Prostate gland (tissue), 2 donors: ENCODE measurements around the gene DNPH1. TPM values are rescaled to one million over a fixed set of nuclear protein-coding genes. Genes with fewer than 3 reads are reported as not detected.
A peak's percentile ranks its signal among the peaks of the same experiment; 100 is the strongest.

Experiments used
- DNase-seq: peaks from one replicate; pipeline ENCODE4 v3.0.0-alpha.2; 2019; ENCODE audit warnings: low spot score
- H3K27ac ChIP-seq, 2 donors: fragments of 200-600 bp; sonication (generic); 2 replicates each; pipeline ENCODE4 v1.5.1; 2017 to 2019
- H3K27me3 ChIP-seq: fragments of 200-600 bp; sonication (generic); replicated peaks from 2 replicates; pipeline ENCODE4 v1.5.1; 2019; ENCODE audit not compliant: insufficient read depth
- H3K36me3 ChIP-seq, 2 donors: fragments of 200-600 bp; sonication (generic); 1 replicate in 1 of 2; 2 replicates in 1 of 2; pipeline versions ENCODE4 v1.5.1 to v1.8.1; 2017 to 2019
- H3K4me1 ChIP-seq: fragments of 200-600 bp; sonication (generic); replicated peaks from 2 replicates; pipeline ENCODE4 v1.5.1; 2019
- H3K4me3 ChIP-seq, 2 donors: fragments of 200-600 bp; sonication (generic); 2 replicates each; pipeline ENCODE4 v1.5.1; 2017 to 2019
- H3K9me3 ChIP-seq: fragments of 200-600 bp; sonication (generic); 2 replicates; pipeline ENCODE4 v1.5.1; 2017
- CTCF ChIP-seq, 4 experiments: fragments of 200-600 bp in 2 of 4; fragments of 450-650 bp in 2 of 4; sonication (generic) in 2 of 4; IDR thresholded peaks; 1 replicate in 3 of 4; 2 replicates in 1 of 4; pipeline ENCODE4 v1.5.1; 2016 to 2019; ENCODE audit warnings: antibody characterized with exemption in 4 of 4, mild to moderate bottlenecking in 2 of 4, moderate library complexity in 2 of 4
- POLR2A ChIP-seq: fragments of 450-650 bp; IDR thresholded peaks from one replicate; pipeline ENCODE4 v1.6.1; 2016; ENCODE audit warnings: antibody characterized with exemption, mild to moderate bottlenecking
- POLR2AphosphoS5 ChIP-seq: sonication (generic); formaldehyde crosslinking; IDR thresholded peaks from one replicate; pipeline ENCODE4 v1.6.1; 2017; ENCODE audit warnings: antibody characterized with exemption
- WGBS: methylation state at CpG from one replicate; pipeline ENCODE4 v1.1.5; 2018; 5-methylcytosine and 5-hydroxymethylcytosine counted together
- intact Hi-C: fragments of 100-400 bp; cut with DNase I; formaldehyde crosslinking; loops from one replicate; pipeline ENCODE4 v1.14.2; 2022
- total RNA-seq, 2 donors: library from RNA; depleted of rRNA; stranded (reverse); fragments of >200 nt; gene quantifications; one replicate each; pipeline ENCODE4 v1.1.0, GENCODE V29; 2016

Gene DNPH1
- total RNA-seq, 2 donors from 2014 or later, result 40.3 to 138 TPM

- Histone ChIP-seq H3K4me1 (no peaks in the 10 kb centered on the region), H3K27ac (no peak overlapping the region), H3K9me3 (no peaks in the 10 kb centered on the region), H3K27me3 (peaks cover 5% of the 10 kb centered on the region), H3K4me3 (peak overlapping the region; percentile 7 to 26), H3K36me3 (no peaks in the 10 kb centered on the region)
- intact Hi-C loops, result no loop called here
- peak; percentile 48 for DNase-seq
- TF ChIP-seq POLR2AphosphoS5 (peak; percentile 48), CTCF (IDR thresholded peaks at IDR 0.05) (no peak)
- WGBS, result 6% methylated on average over 45 of the region's 46 CpGs
Measured at GRCh38 chr6:43247114-43247999, 18.1 kb upstream of the DNPH1 start.

DNA sequence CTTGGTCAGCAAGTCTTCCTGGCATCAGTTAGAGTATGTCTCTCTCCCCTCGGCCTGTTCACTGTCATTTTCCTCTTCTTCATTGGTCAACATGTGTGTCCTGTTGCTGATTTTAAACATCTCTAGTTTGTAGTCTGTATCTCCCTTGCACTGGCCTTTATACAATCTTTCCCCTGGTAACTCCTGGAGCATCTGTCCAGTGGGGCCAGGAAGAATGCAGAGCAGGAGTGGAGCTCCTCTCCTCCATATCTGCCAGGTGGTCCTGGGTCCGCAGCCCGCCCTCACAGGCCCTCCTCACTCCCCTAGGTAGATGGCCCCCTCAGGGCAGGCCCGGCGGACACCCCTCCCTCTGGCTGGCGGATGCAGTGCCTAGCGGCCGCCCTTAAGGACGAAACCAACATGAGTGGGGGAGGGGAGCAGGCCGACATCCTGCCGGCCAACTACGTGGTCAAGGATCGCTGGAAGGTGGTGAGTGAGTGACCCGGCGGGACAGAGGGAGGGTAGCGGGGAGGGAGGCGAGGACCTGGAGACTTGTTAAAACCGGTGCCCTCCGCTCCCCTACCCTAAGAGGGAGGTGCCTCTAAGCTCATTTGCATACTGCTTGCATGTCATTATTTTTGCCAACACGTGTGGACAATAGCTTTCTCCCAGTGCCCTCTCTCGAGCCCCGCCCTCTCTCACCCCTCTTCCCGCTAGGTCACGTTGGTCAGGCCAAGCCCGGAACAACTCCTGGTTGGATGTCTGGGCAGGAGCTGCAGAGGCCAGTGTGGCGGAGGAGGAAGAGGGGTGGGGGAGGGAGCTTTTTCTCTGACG lies 17.2 kb upstream of the DNPH1 start:
- no peaks in the 10 kb centered on the region for H3K9me3 ChIP-seq
- H3K36me3 ChIP-seq, result no peaks in the 10 kb centered on the region
- intact Hi-C loops, result no loop called here
- no peak for DNase-seq
- WGBS, result 21% methylated on average over 27 of the region's 27 CpGs
- peak overlapping the region; percentile 7 to 26 for H3K4me3 ChIP-seq
- no peak for TF ChIP-seq POLR2A
- TF ChIP-seq CTCF (IDR thresholded peaks at IDR 0.05), result no peak
- no peak for TF ChIP-seq POLR2AphosphoS5
- no peaks in the 10 kb centered on the region for H3K4me1 ChIP-seq
- H3K27ac ChIP-seq, result no peak overlapping the region
- peaks cover 5% of the 10 kb centered on the region for H3K27me3 ChIP-seq

DNA sequence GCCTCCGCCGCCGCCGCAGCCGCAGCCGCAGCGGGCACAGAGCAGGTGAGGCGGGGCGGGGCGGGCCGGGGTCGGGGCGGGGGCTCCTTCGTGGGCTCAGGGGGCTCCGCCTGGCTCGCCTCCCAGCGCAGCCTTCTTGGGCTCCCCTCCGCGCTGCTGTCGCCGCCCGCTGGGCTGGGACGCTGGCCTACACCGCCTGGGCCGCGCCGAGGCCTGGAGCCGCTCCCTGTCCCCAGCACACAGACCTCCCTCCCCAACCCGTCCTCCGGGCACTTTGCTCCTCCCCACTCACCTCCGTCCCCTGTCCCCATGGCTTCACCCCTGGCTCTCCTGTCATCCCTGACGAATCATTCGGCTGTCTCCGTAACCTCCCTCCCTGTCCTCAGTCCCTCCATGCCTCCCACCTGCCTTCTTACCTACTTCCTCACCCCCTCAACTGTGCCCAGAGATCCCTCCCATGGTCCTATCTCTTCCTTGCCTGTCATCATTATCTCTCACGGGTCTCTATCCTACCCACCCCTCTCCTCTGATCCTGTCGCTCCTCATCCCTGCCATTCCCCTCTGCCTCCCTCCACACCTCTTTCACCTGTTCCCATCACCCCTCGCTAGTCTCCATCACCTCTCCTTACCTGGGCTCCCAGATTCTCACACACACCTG lies 14.5 kb upstream of the DNPH1 start:
- H3K27me3 ChIP-seq, result peaks cover 5% of the 10 kb centered on the region
- no peak overlapping the region for H3K4me3 ChIP-seq
- WGBS, result 27% methylated on average over 29 of the region's 37 CpGs
- no peaks in the 10 kb centered on the region for H3K36me3 ChIP-seq
- intact Hi-C loops, result no loop called here
- DNase-seq, result no peak
- no peaks in the 10 kb centered on the region for H3K9me3 ChIP-seq
- TF ChIP-seq POLR2AphosphoS5 (no peak), POLR2A (no peak), CTCF (IDR thresholded peaks at IDR 0.05) (no peak)
- H3K27ac ChIP-seq, result no peak overlapping the region
- H3K4me1 ChIP-seq, result no peaks in the 10 kb centered on the region

- no peak within 1 kb of the TSS for H3K4me3 ChIP-seq
- H3K4me1 ChIP-seq, result no peaks in the 10 kb centered on the region
- H3K27ac ChIP-seq, result no peak within 1 kb of the TSS
- H3K9me3 ChIP-seq, result no peaks in the 10 kb centered on the region
- no peak for TF ChIP-seq POLR2A
- TF ChIP-seq CTCF (IDR thresholded peaks at IDR 0.05), result no peak
- no peak for TF ChIP-seq POLR2AphosphoS5
- WGBS, result 11% methylated on average over 35 of the region's 47 CpGs
- H3K36me3 ChIP-seq, result no peaks in the 10 kb centered on the region
- H3K27me3 ChIP-seq, result peaks cover 5% of the 10 kb centered on the region
- DNase-seq, result no peak
- intact Hi-C loops, result no loop called here
Measured at GRCh38 chr6:43242908-43243663, 13.8 kb upstream of the DNPH1 start, which contains the start of gene TTBK1. TSS of gene TTBK1 (plus strand) at chr6:43243481. CDS start at chr6:43246661, 3,180 bp downstream.
